ENCODE results near the gene GALNT11. TPM values are rescaled to one million over a fixed set of nuclear protein-coding genes. Genes with fewer than 3 reads are reported as not detected.

GALNT11 gene
- total RNA-seq, 1 experiment from 2014 or later = 15.1 TPM

DNA sequence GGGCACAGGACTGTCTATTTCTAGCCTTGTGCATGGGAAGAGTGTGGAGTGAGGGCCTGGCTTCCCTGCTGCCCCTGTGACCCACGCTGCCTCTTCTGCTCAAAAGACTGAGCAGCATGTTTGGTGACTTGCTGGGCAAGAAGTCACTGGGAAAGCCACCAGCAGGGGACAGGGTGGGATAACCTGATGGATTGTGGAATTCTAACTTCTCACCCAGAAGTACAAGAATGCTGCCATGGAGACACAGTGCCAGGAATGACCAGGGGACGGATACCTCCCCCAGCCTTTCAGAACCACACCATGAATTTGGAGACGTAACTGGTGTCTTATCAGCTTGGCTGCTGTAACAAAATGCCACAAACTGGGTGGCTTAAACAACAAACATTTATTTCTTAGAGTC lies 40.9 kb upstream of the GALNT11 start:
- Mint-ChIP-seq H3K27ac (ENCODE audit: low read depth, unreplicated experiment) (no peak overlapping the region), H3K4me3 (ENCODE audit: unreplicated experiment) (no peak overlapping the region), H3K4me1 (ENCODE audit: insufficient read depth, unreplicated experiment) (no peaks in the 10 kb centered on the region), H3K36me3 (ENCODE audit: insufficient read depth, unreplicated experiment) (no peaks in the 10 kb centered on the region), H3K9me3 (ENCODE audit: unreplicated experiment) (no peaks in the 10 kb centered on the region), H3K27me3 (ENCODE audit: insufficient read depth, unreplicated experiment) (no peaks in the 10 kb centered on the region)
- POLR2A ChIA-PET = no interaction called here
- TF ChIP-seq, protein P1, sequence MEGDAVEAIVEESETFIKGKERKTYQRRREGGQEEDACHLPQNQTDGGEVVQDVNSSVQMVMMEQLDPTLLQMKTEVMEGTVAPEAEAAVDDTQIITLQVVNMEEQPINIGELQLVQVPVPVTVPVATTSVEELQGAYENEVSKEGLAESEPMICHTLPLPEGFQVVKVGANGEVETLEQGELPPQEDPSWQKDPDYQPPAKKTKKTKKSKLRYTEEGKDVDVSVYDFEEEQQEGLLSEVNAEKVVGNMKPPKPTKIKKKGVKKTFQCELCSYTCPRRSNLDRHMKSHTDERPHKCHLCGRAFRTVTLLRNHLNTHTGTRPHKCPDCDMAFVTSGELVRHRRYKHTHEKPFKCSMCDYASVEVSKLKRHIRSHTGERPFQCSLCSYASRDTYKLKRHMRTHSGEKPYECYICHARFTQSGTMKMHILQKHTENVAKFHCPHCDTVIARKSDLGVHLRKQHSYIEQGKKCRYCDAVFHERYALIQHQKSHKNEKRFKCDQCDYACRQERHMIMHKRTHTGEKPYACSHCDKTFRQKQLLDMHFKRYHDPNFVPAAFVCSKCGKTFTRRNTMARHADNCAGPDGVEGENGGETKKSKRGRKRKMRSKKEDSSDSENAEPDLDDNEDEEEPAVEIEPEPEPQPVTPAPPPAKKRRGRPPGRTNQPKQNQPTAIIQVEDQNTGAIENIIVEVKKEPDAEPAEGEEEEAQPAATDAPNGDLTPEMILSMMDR (IDR thresholded peaks at IDR 0.05; ENCODE audit: unreplicated experiment) = no peak
- CTCF ChIA-PET = interaction anchor here (1.2 kb wide), 1 partner anchor 9 kb away, joined by 3 read pairs; no protein-coding TSS in a partner anchor
- intact Hi-C loops (cut with micrococcal nuclease) = no loop called here
- BruUV-seq (replicated peaks) = no TSS peak
- DNase-seq (ENCODE audit: unreplicated experiment) = no peak

DNA sequence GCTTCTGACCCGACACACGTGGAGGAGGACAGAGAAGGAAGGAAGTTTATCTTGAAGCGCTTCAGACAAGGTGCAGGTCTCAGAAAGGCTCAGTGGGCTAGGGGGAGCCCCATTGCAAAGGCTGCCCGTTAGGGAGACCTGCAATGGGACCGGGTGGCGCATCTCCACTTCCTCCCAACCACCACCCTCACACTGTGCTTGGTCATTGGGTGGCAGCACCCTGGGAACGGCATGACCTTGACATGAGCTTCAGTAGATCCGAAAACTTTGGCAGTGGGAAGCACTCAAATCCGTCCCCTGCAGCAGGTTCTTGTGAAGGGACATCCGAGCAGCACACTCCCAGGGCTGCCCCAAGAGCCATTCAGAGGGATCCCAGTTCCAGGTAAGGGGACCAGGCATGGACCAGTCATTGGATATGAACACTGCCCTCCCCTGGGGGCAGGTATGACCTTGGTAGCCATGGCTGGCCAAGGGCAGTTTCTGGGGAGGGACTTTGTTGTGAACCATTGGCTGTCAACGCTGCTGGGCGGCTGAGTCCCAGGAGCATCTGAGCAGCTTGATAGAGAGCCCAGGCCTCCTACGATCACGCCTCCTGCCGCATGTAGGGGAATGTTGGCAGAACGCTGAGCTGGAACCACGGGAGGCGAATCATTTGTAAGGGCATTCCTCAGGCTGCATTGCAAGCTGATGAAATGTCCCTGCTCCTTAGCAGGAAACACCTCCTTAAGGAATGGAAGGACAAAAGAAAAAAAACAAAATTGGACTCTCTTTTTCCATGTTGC lies 37.5 kb upstream of the GALNT11 start:
- H3K9me3 Mint-ChIP-seq (ENCODE audit: unreplicated experiment) = no peaks in the 10 kb centered on the region
- POLR2A ChIA-PET = no interaction called here
- no peak overlapping the region for H3K27ac Mint-ChIP-seq (ENCODE audit: low read depth, unreplicated experiment)
- TF ChIP-seq, protein P1 (IDR thresholded peaks at IDR 0.05; ENCODE audit: unreplicated experiment) = no peak
- no peak for DNase-seq (ENCODE audit: unreplicated experiment)
- no peaks in the 10 kb centered on the region for H3K36me3 Mint-ChIP-seq (ENCODE audit: insufficient read depth, unreplicated experiment)
- intact Hi-C loops (cut with micrococcal nuclease) = no loop called here
- CTCF ChIA-PET = interaction anchor here (0.7 kb wide), 1 partner anchor 1238 kb away, joined by 3 read pairs; no protein-coding TSS in a partner anchor
- no peaks in the 10 kb centered on the region for H3K4me1 Mint-ChIP-seq (ENCODE audit: insufficient read depth, unreplicated experiment)
- BruUV-seq (replicated peaks) = no TSS peak
- H3K27me3 Mint-ChIP-seq (ENCODE audit: insufficient read depth, unreplicated experiment) = no peaks in the 10 kb centered on the region
- H3K4me3 Mint-ChIP-seq (ENCODE audit: unreplicated experiment) = no peak overlapping the region

DNA sequence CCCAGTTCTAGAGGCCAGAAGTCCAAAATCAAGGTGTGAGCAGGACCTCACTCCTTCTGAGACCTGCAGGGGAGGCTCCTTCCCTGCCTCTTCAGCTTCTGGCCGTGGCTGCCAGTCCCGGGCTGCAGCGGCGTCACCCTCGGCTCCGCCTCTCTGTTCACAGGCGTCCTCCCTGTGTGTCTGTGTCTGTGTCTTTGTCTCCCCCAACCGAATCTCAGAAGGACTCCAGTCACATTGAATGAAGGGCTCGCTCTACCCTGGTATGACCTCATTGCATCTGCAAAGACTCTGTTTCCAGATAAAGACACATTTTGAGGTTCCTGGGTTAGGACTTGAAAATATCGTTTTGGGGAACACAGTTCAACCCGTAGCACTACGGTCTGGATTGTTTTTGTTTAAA lies 33.1 kb upstream of the GALNT11 start:
- ChIA-PET POLR2A (no interaction called here), CTCF (interaction anchor here (0.6 to 1.2 kb wide), 2 partner anchors 122 to 213 kb away, joined by 3 read pairs; no protein-coding TSS in a partner anchor)
- H3K4me3 Mint-ChIP-seq (ENCODE audit: unreplicated experiment) = no peak overlapping the region
- intact Hi-C loops (cut with micrococcal nuclease) = no loop called here
- H3K9me3 Mint-ChIP-seq (ENCODE audit: unreplicated experiment) = no peaks in the 10 kb centered on the region
- TF ChIP-seq, protein P1 (IDR thresholded peaks at IDR 0.05; ENCODE audit: unreplicated experiment) = no peak
- no TSS peak for BruUV-seq (replicated peaks)
- H3K4me1 Mint-ChIP-seq (ENCODE audit: insufficient read depth, unreplicated experiment) = peaks cover 9% of the 10 kb centered on the region
- peak; percentile 48 for DNase-seq (ENCODE audit: unreplicated experiment)
- no peak overlapping the region for H3K27ac Mint-ChIP-seq (ENCODE audit: low read depth, unreplicated experiment)
- H3K27me3 Mint-ChIP-seq (ENCODE audit: insufficient read depth, unreplicated experiment) = peaks cover 7% of the 10 kb centered on the region
- no peaks in the 10 kb centered on the region for H3K36me3 Mint-ChIP-seq (ENCODE audit: insufficient read depth, unreplicated experiment)

DNA sequence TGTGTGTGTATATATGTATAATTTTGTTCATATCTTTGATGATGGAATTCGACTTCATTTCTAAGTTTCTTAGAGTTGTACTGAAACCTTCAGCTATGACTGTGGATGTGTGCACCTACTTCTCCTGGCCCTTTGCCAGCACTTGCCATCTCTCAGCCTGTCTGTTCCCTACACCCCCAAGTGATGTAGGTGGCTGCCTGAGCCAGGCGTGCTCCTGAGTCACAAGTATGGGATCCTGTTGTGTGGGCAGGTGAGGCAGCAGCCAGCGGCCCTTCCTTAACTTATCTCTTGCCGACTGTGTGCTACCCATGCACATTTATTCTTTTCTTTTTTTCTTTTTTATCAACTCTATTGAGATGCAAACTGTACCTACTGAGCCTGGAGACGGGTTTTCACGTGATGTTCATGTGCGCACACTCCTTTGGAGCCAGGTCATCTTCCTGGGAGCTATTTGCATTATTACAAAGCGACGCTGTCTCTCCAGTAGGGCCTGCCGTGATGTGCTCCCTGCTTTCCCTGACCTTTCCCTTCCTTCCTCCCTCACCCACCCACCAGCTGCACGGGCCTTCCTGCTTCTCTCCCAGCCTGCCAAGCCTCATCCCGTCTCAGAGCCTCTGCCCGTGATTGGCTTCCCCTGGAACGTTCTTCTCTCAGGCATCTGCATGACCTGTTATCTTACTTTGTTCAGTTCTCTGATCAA lies 31.3 kb upstream of the GALNT11 start:
- ChIA-PET CTCF (interaction anchor here (0.5 to 0.9 kb wide), 3 partner anchors 10 to 151 kb away, joined by 3 to 4 read pairs (median 3); no protein-coding TSS in a partner anchor), POLR2A (no interaction called here)
- intact Hi-C loops (cut with micrococcal nuclease) = no loop called here
- DNase-seq (ENCODE audit: unreplicated experiment) = peak; percentile 45
- no peak overlapping the region for H3K27ac Mint-ChIP-seq (ENCODE audit: low read depth, unreplicated experiment)
- peaks cover 9% of the 10 kb centered on the region for H3K4me1 Mint-ChIP-seq (ENCODE audit: insufficient read depth, unreplicated experiment)
- peaks cover 7% of the 10 kb centered on the region for H3K27me3 Mint-ChIP-seq (ENCODE audit: insufficient read depth, unreplicated experiment)
- no peaks in the 10 kb centered on the region for H3K9me3 Mint-ChIP-seq (ENCODE audit: unreplicated experiment)
- H3K36me3 Mint-ChIP-seq (ENCODE audit: insufficient read depth, unreplicated experiment) = no peaks in the 10 kb centered on the region
- no TSS peak for BruUV-seq (replicated peaks)
- no peak overlapping the region for H3K4me3 Mint-ChIP-seq (ENCODE audit: unreplicated experiment)
- TF ChIP-seq, protein P1 (IDR thresholded peaks at IDR 0.05; ENCODE audit: unreplicated experiment) = no peak
